ENCODE data around the gene PILRA.
"Not testable (repeated sequence)": the region's sequence is repeated elsewhere in the genome, so short reads cannot be mapped to it uniquely, and the experiment has no call there.

DNA sequence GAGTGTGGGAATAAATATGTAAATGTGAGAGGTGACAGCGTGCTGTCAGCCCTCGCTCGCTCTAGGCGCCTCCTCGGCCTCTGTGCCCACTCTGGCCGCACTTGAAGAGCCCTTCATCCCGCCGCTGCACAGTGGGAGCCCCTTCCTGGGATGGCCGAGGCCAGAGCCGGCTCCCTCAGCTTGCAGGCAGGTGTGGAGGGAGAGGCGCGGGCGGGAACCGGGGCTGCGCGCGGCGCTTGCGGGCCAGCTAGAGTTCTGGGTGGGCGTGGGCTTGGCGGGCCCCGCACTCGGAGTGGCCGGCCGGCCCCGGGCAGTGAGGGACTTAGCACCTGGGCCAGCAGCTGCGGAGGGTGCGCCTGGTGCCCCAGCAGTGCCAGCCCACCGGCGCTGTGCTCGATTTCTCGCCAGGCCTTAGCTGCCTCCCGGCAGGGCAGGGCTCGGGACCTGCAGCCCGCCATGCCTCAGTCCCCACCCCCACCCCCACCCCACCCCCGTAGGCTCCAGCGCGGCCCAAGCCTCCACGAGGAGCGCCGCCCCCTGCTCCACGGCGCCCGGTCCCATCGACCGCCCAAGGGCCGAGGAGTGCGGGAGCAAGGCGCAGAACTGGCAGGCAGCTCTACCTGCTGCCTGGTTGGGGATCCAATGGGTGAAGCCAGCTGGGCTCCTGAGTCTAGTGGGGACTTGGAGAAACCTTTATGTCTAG, 8.4 kb downstream of the PILRA start:
- not testable (repeated sequence) for TF ChIP-seq POLR2AphosphoS5, POLR2A (IDR thresholded peaks at IDR 0.05)
- TF ChIP-seq, protein P1, sequence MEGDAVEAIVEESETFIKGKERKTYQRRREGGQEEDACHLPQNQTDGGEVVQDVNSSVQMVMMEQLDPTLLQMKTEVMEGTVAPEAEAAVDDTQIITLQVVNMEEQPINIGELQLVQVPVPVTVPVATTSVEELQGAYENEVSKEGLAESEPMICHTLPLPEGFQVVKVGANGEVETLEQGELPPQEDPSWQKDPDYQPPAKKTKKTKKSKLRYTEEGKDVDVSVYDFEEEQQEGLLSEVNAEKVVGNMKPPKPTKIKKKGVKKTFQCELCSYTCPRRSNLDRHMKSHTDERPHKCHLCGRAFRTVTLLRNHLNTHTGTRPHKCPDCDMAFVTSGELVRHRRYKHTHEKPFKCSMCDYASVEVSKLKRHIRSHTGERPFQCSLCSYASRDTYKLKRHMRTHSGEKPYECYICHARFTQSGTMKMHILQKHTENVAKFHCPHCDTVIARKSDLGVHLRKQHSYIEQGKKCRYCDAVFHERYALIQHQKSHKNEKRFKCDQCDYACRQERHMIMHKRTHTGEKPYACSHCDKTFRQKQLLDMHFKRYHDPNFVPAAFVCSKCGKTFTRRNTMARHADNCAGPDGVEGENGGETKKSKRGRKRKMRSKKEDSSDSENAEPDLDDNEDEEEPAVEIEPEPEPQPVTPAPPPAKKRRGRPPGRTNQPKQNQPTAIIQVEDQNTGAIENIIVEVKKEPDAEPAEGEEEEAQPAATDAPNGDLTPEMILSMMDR (IDR thresholded peaks at IDR 0.05): not testable (repeated sequence)
